ENCODE results near the gene ACOT11. TPM values are rescaled to one million over a fixed set of nuclear protein-coding genes. Genes with fewer than 3 reads are reported as not detected.
A peak's percentile ranks its signal among the peaks of the same experiment; 100 is the strongest.

ACOT11 gene
- total RNA-seq, 1 experiment from 2014 or later, result 4.2 TPM

DNA sequence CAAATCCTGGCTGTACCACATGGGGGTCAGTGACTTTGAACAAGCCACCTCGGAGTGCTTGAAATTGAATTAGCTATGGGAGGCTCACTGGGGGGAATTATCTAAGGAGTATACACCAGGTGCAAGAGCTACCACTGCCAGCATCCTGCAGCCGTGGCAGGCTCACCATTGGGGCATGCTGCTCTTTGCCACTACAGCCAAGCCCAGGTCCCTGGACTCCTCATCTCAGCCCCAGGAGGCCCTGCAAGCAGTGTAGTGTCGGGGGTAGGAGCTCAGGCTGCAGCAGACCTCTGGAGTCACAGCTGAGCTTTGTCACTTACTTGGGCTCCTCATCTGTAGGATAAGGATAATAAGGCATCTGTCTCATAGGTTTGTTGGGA lies 35.3 kb downstream of the ACOT11 start (continued):
- TF ChIP-seq, protein P1, sequence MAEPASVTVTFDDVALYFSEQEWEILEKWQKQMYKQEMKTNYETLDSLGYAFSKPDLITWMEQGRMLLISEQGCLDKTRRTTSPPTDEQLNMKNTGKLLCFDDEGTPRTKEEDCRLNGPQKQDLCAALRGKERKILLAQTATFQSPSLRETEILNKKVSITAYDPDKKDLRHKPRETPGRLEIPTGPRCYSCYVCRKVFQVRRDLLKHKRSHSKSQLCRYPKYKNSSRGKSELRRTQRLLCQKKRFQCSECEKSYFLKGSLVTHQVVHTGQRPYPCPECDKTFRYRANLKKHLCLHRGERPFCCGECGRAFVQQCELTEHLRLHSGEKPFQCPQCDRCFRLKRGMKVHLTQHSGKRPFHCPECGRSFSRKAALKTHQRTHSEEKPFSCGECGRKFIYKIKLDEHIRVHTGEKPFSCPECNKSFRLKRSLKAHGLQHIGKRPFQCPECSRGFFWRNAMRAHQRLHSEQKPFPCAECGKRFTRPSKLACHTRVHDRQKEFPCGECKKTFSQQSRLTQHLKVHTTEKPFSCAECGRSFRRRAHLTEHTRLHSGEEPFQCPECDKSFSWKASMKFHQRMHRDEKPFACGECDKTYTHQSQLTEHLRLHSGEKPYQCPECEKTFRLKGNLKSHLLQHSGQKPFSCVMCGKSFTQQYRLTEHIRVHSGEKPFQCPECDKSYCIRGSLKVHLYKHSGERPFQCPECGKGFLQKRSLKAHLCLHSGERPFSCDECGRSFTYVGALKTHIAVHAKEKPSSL (CRISPR knock-in tag; conservative IDR thresholded peaks at IDR 0.05), result no peak

GRCh38 chr1:54583871-54584270 lies 35.8 kb downstream of the ACOT11 start:
- no peaks in the 10 kb centered on the region for H3K27me3 Mint-ChIP-seq (ENCODE audit: low read depth)
- no peaks in the 10 kb centered on the region for H3K36me3 Mint-ChIP-seq
- no peak overlapping the region for H3K4me3 Mint-ChIP-seq
- H3K27ac Mint-ChIP-seq, result no peak overlapping the region
- TF ChIP-seq, protein P2, sequence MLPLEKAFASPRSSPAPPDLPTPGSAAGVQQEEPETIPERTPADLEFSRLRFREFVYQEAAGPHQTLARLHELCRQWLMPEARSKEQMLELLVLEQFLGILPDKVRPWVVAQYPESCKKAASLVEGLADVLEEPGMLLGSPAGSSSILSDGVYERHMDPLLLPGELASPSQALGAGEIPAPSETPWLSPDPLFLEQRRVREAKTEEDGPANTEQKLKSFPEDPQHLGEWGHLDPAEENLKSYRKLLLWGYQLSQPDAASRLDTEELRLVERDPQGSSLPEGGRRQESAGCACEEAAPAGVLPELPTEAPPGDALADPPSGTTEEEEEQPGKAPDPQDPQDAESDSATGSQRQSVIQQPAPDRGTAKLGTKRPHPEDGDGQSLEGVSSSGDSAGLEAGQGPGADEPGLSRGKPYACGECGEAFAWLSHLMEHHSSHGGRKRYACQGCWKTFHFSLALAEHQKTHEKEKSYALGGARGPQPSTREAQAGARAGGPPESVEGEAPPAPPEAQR (CRISPR knock-in tag; IDR thresholded peaks at IDR 0.05), result no peak
- no peak for TF ChIP-seq ATF3 (CRISPR knock-in tag; conservative IDR thresholded peaks at IDR 0.05)
- TF ChIP-seq JAZF1 (CRISPR knock-in tag; IDR thresholded peaks at IDR 0.05), result no peak
- no peak for TF ChIP-seq EMX1 (CRISPR knock-in tag; IDR thresholded peaks at IDR 0.05)
- TF ChIP-seq CBFB (CRISPR knock-in tag; IDR thresholded peaks at IDR 0.05; ENCODE audit: low read depth), result no peak
- no peak for TF ChIP-seq ZNF232 (CRISPR knock-in tag; IDR thresholded peaks at IDR 0.05)
- ChIA-PET POLR2A (no interaction called here), CTCF (interaction anchor here (2.0 kb wide), 1 partner anchor 12 kb away, joined by 6 read pairs; no protein-coding TSS in a partner anchor)
- peaks cover 33% of the 10 kb centered on the region for H3K4me1 Mint-ChIP-seq
- DNase-seq (ENCODE audit: low spot score) (no peak), ATAC-seq (no peak)
- no peaks in the 10 kb centered on the region for H3K9me3 Mint-ChIP-seq

DNA sequence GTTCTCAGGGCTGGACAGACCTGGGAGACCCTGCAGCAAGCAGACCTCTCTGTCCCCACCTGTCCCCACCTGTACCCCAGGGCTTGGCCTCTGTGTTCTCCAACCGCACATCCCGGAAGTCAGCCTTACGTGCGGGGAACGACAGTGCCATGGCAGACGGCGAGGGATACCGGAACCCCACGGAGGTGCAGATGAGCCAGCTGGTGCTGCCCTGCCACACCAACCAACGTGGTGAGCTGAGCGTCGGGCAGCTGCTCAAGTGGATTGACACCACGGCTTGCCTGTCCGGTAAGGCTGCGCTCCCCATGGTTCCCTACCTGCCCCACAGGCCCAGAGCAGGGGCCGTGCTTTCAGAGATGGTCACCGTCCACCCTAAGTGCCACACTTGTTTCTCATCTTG lies 36.5 kb downstream of the ACOT11 start:
- no peak overlapping the region for H3K4me3 Mint-ChIP-seq
- CTCF ChIA-PET, result no interaction called here
- H3K36me3 Mint-ChIP-seq, result no peaks in the 10 kb centered on the region
- H3K27ac Mint-ChIP-seq, result 0 out of 2 replicates have a peak overlapping the region, but pooled peaks have one; percentile 1
- H3K4me1 Mint-ChIP-seq, result peaks cover 27% of the 10 kb centered on the region
- POLR2A ChIA-PET, result no interaction called here
- DNase-seq (ENCODE audit: low spot score), result no peak
- H3K27me3 Mint-ChIP-seq (ENCODE audit: low read depth), result no peaks in the 10 kb centered on the region
- ATAC-seq, result no peak
- H3K9me3 Mint-ChIP-seq, result no peaks in the 10 kb centered on the region
- TF ChIP-seq, protein P3, sequence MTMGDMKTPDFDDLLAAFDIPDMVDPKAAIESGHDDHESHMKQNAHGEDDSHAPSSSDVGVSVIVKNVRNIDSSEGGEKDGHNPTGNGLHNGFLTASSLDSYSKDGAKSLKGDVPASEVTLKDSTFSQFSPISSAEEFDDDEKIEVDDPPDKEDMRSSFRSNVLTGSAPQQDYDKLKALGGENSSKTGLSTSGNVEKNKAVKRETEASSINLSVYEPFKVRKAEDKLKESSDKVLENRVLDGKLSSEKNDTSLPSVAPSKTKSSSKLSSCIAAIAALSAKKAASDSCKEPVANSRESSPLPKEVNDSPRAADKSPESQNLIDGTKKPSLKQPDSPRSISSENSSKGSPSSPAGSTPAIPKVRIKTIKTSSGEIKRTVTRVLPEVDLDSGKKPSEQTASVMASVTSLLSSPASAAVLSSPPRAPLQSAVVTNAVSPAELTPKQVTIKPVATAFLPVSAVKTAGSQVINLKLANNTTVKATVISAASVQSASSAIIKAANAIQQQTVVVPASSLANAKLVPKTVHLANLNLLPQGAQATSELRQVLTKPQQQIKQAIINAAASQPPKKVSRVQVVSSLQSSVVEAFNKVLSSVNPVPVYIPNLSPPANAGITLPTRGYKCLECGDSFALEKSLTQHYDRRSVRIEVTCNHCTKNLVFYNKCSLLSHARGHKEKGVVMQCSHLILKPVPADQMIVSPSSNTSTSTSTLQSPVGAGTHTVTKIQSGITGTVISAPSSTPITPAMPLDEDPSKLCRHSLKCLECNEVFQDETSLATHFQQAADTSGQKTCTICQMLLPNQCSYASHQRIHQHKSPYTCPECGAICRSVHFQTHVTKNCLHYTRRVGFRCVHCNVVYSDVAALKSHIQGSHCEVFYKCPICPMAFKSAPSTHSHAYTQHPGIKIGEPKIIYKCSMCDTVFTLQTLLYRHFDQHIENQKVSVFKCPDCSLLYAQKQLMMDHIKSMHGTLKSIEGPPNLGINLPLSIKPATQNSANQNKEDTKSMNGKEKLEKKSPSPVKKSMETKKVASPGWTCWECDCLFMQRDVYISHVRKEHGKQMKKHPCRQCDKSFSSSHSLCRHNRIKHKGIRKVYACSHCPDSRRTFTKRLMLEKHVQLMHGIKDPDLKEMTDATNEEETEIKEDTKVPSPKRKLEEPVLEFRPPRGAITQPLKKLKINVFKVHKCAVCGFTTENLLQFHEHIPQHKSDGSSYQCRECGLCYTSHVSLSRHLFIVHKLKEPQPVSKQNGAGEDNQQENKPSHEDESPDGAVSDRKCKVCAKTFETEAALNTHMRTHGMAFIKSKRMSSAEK (CRISPR knock-in tag; IDR thresholded peaks at IDR 0.05; ENCODE audit: borderline replicate concordance), result no peak
- no peak for TF ChIP-seq KAT7 (CRISPR knock-in tag; IDR thresholded peaks at IDR 0.05; ENCODE audit: borderline replicate concordance)
- TF ChIP-seq NR2C2 (CRISPR knock-in tag; IDR thresholded peaks at IDR 0.05), result no peak
- TF ChIP-seq SMAD3 (CRISPR knock-in tag; IDR thresholded peaks at IDR 0.05; ENCODE audit: borderline replicate concordance), result no peak
- TF ChIP-seq, protein P4, sequence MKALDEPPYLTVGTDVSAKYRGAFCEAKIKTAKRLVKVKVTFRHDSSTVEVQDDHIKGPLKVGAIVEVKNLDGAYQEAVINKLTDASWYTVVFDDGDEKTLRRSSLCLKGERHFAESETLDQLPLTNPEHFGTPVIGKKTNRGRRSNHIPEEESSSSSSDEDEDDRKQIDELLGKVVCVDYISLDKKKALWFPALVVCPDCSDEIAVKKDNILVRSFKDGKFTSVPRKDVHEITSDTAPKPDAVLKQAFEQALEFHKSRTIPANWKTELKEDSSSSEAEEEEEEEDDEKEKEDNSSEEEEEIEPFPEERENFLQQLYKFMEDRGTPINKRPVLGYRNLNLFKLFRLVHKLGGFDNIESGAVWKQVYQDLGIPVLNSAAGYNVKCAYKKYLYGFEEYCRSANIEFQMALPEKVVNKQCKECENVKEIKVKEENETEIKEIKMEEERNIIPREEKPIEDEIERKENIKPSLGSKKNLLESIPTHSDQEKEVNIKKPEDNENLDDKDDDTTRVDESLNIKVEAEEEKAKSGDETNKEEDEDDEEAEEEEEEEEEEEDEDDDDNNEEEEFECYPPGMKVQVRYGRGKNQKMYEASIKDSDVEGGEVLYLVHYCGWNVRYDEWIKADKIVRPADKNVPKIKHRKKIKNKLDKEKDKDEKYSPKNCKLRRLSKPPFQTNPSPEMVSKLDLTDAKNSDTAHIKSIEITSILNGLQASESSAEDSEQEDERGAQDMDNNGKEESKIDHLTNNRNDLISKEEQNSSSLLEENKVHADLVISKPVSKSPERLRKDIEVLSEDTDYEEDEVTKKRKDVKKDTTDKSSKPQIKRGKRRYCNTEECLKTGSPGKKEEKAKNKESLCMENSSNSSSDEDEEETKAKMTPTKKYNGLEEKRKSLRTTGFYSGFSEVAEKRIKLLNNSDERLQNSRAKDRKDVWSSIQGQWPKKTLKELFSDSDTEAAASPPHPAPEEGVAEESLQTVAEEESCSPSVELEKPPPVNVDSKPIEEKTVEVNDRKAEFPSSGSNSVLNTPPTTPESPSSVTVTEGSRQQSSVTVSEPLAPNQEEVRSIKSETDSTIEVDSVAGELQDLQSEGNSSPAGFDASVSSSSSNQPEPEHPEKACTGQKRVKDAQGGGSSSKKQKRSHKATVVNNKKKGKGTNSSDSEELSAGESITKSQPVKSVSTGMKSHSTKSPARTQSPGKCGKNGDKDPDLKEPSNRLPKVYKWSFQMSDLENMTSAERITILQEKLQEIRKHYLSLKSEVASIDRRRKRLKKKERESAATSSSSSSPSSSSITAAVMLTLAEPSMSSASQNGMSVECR (CRISPR knock-in tag; IDR thresholded peaks at IDR 0.05; ENCODE audit: borderline replicate concordance), result no peak
- no peak for TF ChIP-seq PRRX2 (CRISPR knock-in tag; IDR thresholded peaks at IDR 0.05)
- TF ChIP-seq ZNF121 (CRISPR knock-in tag; IDR thresholded peaks at IDR 0.05), result no peak
- TF ChIP-seq, protein P5, sequence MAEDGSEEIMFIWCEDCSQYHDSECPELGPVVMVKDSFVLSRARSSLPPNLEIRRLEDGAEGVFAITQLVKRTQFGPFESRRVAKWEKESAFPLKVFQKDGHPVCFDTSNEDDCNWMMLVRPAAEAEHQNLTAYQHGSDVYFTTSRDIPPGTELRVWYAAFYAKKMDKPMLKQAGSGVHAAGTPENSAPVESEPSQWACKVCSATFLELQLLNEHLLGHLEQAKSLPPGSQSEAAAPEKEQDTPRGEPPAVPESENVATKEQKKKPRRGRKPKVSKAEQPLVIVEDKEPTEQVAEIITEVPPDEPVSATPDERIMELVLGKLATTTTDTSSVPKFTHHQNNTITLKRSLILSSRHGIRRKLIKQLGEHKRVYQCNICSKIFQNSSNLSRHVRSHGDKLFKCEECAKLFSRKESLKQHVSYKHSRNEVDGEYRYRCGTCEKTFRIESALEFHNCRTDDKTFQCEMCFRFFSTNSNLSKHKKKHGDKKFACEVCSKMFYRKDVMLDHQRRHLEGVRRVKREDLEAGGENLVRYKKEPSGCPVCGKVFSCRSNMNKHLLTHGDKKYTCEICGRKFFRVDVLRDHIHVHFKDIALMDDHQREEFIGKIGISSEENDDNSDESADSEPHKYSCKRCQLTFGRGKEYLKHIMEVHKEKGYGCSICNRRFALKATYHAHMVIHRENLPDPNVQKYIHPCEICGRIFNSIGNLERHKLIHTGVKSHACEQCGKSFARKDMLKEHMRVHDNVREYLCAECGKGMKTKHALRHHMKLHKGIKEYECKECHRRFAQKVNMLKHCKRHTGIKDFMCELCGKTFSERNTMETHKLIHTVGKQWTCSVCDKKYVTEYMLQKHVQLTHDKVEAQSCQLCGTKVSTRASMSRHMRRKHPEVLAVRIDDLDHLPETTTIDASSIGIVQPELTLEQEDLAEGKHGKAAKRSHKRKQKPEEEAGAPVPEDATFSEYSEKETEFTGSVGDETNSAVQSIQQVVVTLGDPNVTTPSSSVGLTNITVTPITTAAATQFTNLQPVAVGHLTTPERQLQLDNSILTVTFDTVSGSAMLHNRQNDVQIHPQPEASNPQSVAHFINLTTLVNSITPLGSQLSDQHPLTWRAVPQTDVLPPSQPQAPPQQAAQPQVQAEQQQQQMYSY (CRISPR knock-in tag; IDR thresholded peaks at IDR 0.05), result no peak
- TF ChIP-seq, protein P2 (CRISPR knock-in tag; IDR thresholded peaks at IDR 0.05), result no peak
